RPMI7951 (cell line): ENCODE data around the gene HNRNPA3. TPM values are rescaled to one million over a fixed set of nuclear protein-coding genes. Genes with fewer than 3 reads are reported as not detected.
"Not testable (repeated sequence)": the region's sequence is repeated elsewhere in the genome, so short reads cannot be mapped to it uniquely, and the experiment has no call there.

Source experiments
- DNase-seq: peaks from one replicate; pipeline ENCODE4 v3.0.0-alpha.2; 2012; ENCODE audit warnings: low read depth
- total RNA-seq: library from RNA; depleted of rRNA; stranded (reverse); fragments of >200 nt; shearing (Covaris generic); gene quantifications from 2 replicates; pipeline ENCODE4 v1.2.3, GENCODE V29; 2014

The HNRNPA3 gene
- total RNA-seq, 1 experiment from 2014 or later = 54.2 TPM

- no peak for DNase-seq
Observed at GRCh38 chr2:177188482-177189469, 23.8 kb upstream of the HNRNPA3 start.

GRCh38 chr2:177190941-177191340 is 21.7 kb upstream of the HNRNPA3 start:
- no peak for DNase-seq

GRCh38 chr2:177192788-177193187 is 19.8 kb upstream of the HNRNPA3 start:
- no peak for DNase-seq

- no peak for DNase-seq
Observed at GRCh38 chr2:177193240-177193639, 19.4 kb upstream of the HNRNPA3 start.

GRCh38 chr2:177195194-177195593 is 17.4 kb upstream of the HNRNPA3 start:
- no peak for DNase-seq

- DNase-seq = not testable (repeated sequence)
Observed at GRCh38 chr2:177200419-177200818, 12.2 kb upstream of the HNRNPA3 start.

GRCh38 chr2:177201919-177202346 is 10.7 kb upstream of the HNRNPA3 start:
- DNase-seq = no peak

- no peak for DNase-seq
Observed at GRCh38 chr2:177204417-177204816, 8.2 kb upstream of the HNRNPA3 start.

GRCh38 chr2:177207101-177207500 is 5.5 kb upstream of the HNRNPA3 start:
- DNase-seq = no peak

- DNase-seq = no peak
Observed at GRCh38 chr2:177211169-177211568, 1.4 kb upstream of the HNRNPA3 start.

GRCh38 chr2:177211576-177212105 is 953 bp upstream of the HNRNPA3 start:
- no peak for DNase-seq

- DNase-seq = peak; percentile 91
Observed at GRCh38 chr2:177212891-177213856, 580 bp downstream of the HNRNPA3 start.

GRCh38 chr2:177217247-177217843 is 4.8 kb downstream of the HNRNPA3 start:
- no peak for DNase-seq

GRCh38 chr2:177219787-177220186 is 7.2 kb downstream of the HNRNPA3 start:
- not testable (repeated sequence) for DNase-seq

- no peak for DNase-seq
Observed at GRCh38 chr2:177221534-177221933, 8.9 kb downstream of the HNRNPA3 start.

- DNase-seq = no peak
Observed at GRCh38 chr2:177221970-177222369, 9.4 kb downstream of the HNRNPA3 start.

- not testable (repeated sequence) for DNase-seq
Observed at GRCh38 chr2:177223436-177223835, 10.8 kb downstream of the HNRNPA3 start.

GRCh38 chr2:177225965-177226360 is 13.4 kb downstream of the HNRNPA3 start:
- DNase-seq = no peak

GRCh38 chr2:177229442-177230242 is 17.0 kb downstream of the HNRNPA3 start:
- no peak for DNase-seq

GRCh38 chr2:177231270-177231669 is 18.7 kb downstream of the HNRNPA3 start:
- no peak for DNase-seq
